ENCODE results near the gene SPEM1. TPM values are rescaled to one million over a fixed set of nuclear protein-coding genes. Genes with fewer than 3 reads are reported as not detected.
A peak's percentile ranks its signal among the peaks of the same experiment; 100 is the strongest.

Gene SPEM1
- total RNA-seq = not detected
- long read RNA-seq = 0 reads

- intact Hi-C loops (cut with DNase I) = no loop called here
- DNase-seq = no peak
- TF ChIP-seq CTCF (IDR thresholded peaks at IDR 0.05) = no peak
- ATAC-seq = no peak
- Histone ChIP-seq H3K36me3 (no peaks in the 10 kb centered on the region), H3K4me1 (no peaks in the 10 kb centered on the region), H3K9me3 (no peaks in the 10 kb centered on the region), H3K27me3 (no peaks in the 10 kb centered on the region), H3K4me3 (no peak within 1 kb of the TSS), H3K27ac (no peak within 1 kb of the TSS)
These were observed at the start of gene SPEM1 for GRCh38 chr17:7419819-7420610. SPEM1 (plus strand) TSS chr17:7420324; CDS start chr17:7420385, 61 bp downstream.

- intact Hi-C loops (cut with DNase I) = no loop called here
- H3K27me3 ChIP-seq = no peaks in the 10 kb centered on the region
- no peak overlapping the region for H3K4me3 ChIP-seq
- H3K36me3 ChIP-seq = no peaks in the 10 kb centered on the region
- DNase-seq (no peak), ATAC-seq (no peak)
- no peaks in the 10 kb centered on the region for H3K4me1 ChIP-seq
- no peak for TF ChIP-seq CTCF (IDR thresholded peaks at IDR 0.05)
- no peak overlapping the region for H3K27ac ChIP-seq
- H3K9me3 ChIP-seq = no peaks in the 10 kb centered on the region
These were observed 49.3 kb upstream of the SPEM1 start for GRCh38 chr17:7370853-7371252.

GRCh38 chr17:7374353-7374752 lies 45.8 kb upstream of the SPEM1 start:
- DNase-seq (no peak), ATAC-seq (no peak)
- H3K27me3 ChIP-seq = no peaks in the 10 kb centered on the region
- no peak for TF ChIP-seq CTCF (IDR thresholded peaks at IDR 0.05)
- H3K27ac ChIP-seq = no peak overlapping the region
- intact Hi-C loops (cut with DNase I) = no loop called here
- no peaks in the 10 kb centered on the region for H3K4me1 ChIP-seq
- H3K9me3 ChIP-seq = no peaks in the 10 kb centered on the region
- H3K36me3 ChIP-seq = no peaks in the 10 kb centered on the region
- H3K4me3 ChIP-seq = no peak overlapping the region

GRCh38 chr17:7379134-7379533 lies 41.0 kb upstream of the SPEM1 start:
- Histone ChIP-seq H3K9me3 (no peaks in the 10 kb centered on the region), H3K4me1 (peaks cover 14% of the 10 kb centered on the region), H3K27ac (no peak overlapping the region), H3K4me3 (no peak overlapping the region), H3K27me3 (no peaks in the 10 kb centered on the region), H3K36me3 (no peaks in the 10 kb centered on the region)
- intact Hi-C loops (cut with DNase I) = no loop called here
- no peak for TF ChIP-seq CTCF (IDR thresholded peaks at IDR 0.05)
- DNase-seq (no peak), ATAC-seq (no peak)

- DNase-seq = peak; percentile 72
- ATAC-seq = peak; percentile 69
- no peak for TF ChIP-seq CTCF (IDR thresholded peaks at IDR 0.05)
- Histone ChIP-seq H3K27me3 (no peaks in the 10 kb centered on the region), H3K4me1 (peaks cover 14% of the 10 kb centered on the region), H3K4me3 (peak overlapping the region; percentile 57), H3K27ac (peak overlapping the region; percentile 74), H3K36me3 (no peaks in the 10 kb centered on the region), H3K9me3 (no peaks in the 10 kb centered on the region)
- intact Hi-C loops (cut with DNase I) = no loop called here
These were observed 39.8 kb upstream of the SPEM1 start for GRCh38 chr17:7380321-7380720.
